ENCODE results near the gene IKZF1. TPM values are rescaled to one million over a fixed set of nuclear protein-coding genes. Genes with fewer than 3 reads are reported as not detected.

The IKZF1 gene
- total RNA-seq, 1 donor from 2014 or later: 2.1 TPM

GRCh38 chr7:50268990-50269389, 35.5 kb upstream of the IKZF1 start:
- Histone ChIP-seq H3K9ac (ENCODE audit: low read depth in 1 of 3, low read length in 3 of 3) (no peak overlapping the region), H3K9me3 (ENCODE audit: control insufficient read depth in 3 of 3, low read length in 3 of 3) (peaks cover 0 to 4% (median 0%) of the 10 kb centered on the region in 3 donors), H3K36me3 (ENCODE audit: control insufficient read depth in 3 of 3, insufficient read depth in 3 of 3, low read length in 3 of 3) (no peaks in the 10 kb centered on the region), H3K4me3 (ENCODE audit: low read length in 3 of 3) (no peak overlapping the region), H3K4me1 (ENCODE audit: control insufficient read depth in 3 of 3, insufficient read depth in 3 of 3, low read length in 3 of 3) (no peaks in the 10 kb centered on the region), H3K27me3 (ENCODE audit: control insufficient read depth in 3 of 3, insufficient read depth in 3 of 3, low read length in 3 of 3) (peaks cover 0 to 2% (median 0%) of the 10 kb centered on the region in 3 donors), H3K27ac (ENCODE audit: low read depth, low read length) (no peak overlapping the region)

GRCh38 chr7:50270531-50271018, 33.9 kb upstream of the IKZF1 start:
- H3K4me3 ChIP-seq (ENCODE audit: low read length in 3 of 3): no peak overlapping the region
- H3K4me1 ChIP-seq (ENCODE audit: control insufficient read depth in 3 of 3, insufficient read depth in 3 of 3, low read length in 3 of 3): no peaks in the 10 kb centered on the region
- H3K27ac ChIP-seq (ENCODE audit: low read depth, low read length): no peak overlapping the region

GRCh38 chr7:50272808-50273207, 31.7 kb upstream of the IKZF1 start:
- H3K27me3 ChIP-seq (ENCODE audit: control insufficient read depth in 3 of 3, insufficient read depth in 3 of 3, low read length in 3 of 3): peaks cover 0 to 4% (median 3%) of the 10 kb centered on the region in 3 donors
- no peaks in the 10 kb centered on the region for H3K36me3 ChIP-seq (ENCODE audit: control insufficient read depth in 3 of 3, insufficient read depth in 3 of 3, low read length in 3 of 3)
- no peaks in the 10 kb centered on the region for H3K4me1 ChIP-seq (ENCODE audit: control insufficient read depth in 3 of 3, insufficient read depth in 3 of 3, low read length in 3 of 3)
- no peak overlapping the region for H3K27ac ChIP-seq (ENCODE audit: low read depth, low read length)
- peaks cover 0 to 4% (median 0%) of the 10 kb centered on the region in 3 donors for H3K9me3 ChIP-seq (ENCODE audit: control insufficient read depth in 3 of 3, low read length in 3 of 3)
- no peak overlapping the region for H3K9ac ChIP-seq (ENCODE audit: low read depth in 1 of 3, low read length in 3 of 3)
- H3K4me3 ChIP-seq (ENCODE audit: low read length in 3 of 3): no peak overlapping the region

More at GRCh38 chr7:50270531-50271018, 33.9 kb upstream of the IKZF1 start:
- peaks cover 0 to 4% (median 3%) of the 10 kb centered on the region in 3 donors for H3K27me3 ChIP-seq (ENCODE audit: control insufficient read depth in 3 of 3, insufficient read depth in 3 of 3, low read length in 3 of 3)
- no peak overlapping the region for H3K9ac ChIP-seq (ENCODE audit: low read depth in 1 of 3, low read length in 3 of 3)
- no peaks in the 10 kb centered on the region for H3K36me3 ChIP-seq (ENCODE audit: control insufficient read depth in 3 of 3, insufficient read depth in 3 of 3, low read length in 3 of 3)
- H3K9me3 ChIP-seq (ENCODE audit: control insufficient read depth in 3 of 3, low read length in 3 of 3): peaks cover 0 to 4% (median 0%) of the 10 kb centered on the region in 3 donors

GRCh38 chr7:50273301-50273700, 31.2 kb upstream of the IKZF1 start:
- Histone ChIP-seq H3K9me3 (ENCODE audit: control insufficient read depth in 3 of 3, low read length in 3 of 3) (peaks cover 0 to 4% (median 0%) of the 10 kb centered on the region in 3 donors), H3K27me3 (ENCODE audit: control insufficient read depth in 3 of 3, insufficient read depth in 3 of 3, low read length in 3 of 3) (peaks cover 0 to 4% (median 3%) of the 10 kb centered on the region in 3 donors), H3K4me3 (ENCODE audit: low read length in 3 of 3) (no peak overlapping the region), H3K27ac (ENCODE audit: low read depth, low read length) (no peak overlapping the region), H3K9ac (ENCODE audit: low read depth in 1 of 3, low read length in 3 of 3) (no peak overlapping the region), H3K4me1 (ENCODE audit: control insufficient read depth in 3 of 3, insufficient read depth in 3 of 3, low read length in 3 of 3) (no peaks in the 10 kb centered on the region), H3K36me3 (ENCODE audit: control insufficient read depth in 3 of 3, insufficient read depth in 3 of 3, low read length in 3 of 3) (no peaks in the 10 kb centered on the region)

- Histone ChIP-seq H3K9me3 (ENCODE audit: control insufficient read depth in 3 of 3, low read length in 3 of 3) (peaks cover 0 to 4% (median 0%) of the 10 kb centered on the region in 3 donors), H3K4me1 (ENCODE audit: control insufficient read depth in 3 of 3, insufficient read depth in 3 of 3, low read length in 3 of 3) (no peaks in the 10 kb centered on the region), H3K36me3 (ENCODE audit: control insufficient read depth in 3 of 3, insufficient read depth in 3 of 3, low read length in 3 of 3) (no peaks in the 10 kb centered on the region), H3K27ac (ENCODE audit: low read depth, low read length) (no peak overlapping the region), H3K27me3 (ENCODE audit: control insufficient read depth in 3 of 3, insufficient read depth in 3 of 3, low read length in 3 of 3) (peaks cover 0 to 4% (median 3%) of the 10 kb centered on the region in 3 donors), H3K4me3 (ENCODE audit: low read length in 3 of 3) (no peak overlapping the region), H3K9ac (ENCODE audit: low read depth in 1 of 3, low read length in 3 of 3) (no peak overlapping the region)
Measured at GRCh38 chr7:50273870-50274269, 30.6 kb upstream of the IKZF1 start.

GRCh38 chr7:50274361-50274760, 30.2 kb upstream of the IKZF1 start:
- Histone ChIP-seq H3K4me1 (ENCODE audit: control insufficient read depth in 3 of 3, insufficient read depth in 3 of 3, low read length in 3 of 3) (no peaks in the 10 kb centered on the region), H3K36me3 (ENCODE audit: control insufficient read depth in 3 of 3, insufficient read depth in 3 of 3, low read length in 3 of 3) (no peaks in the 10 kb centered on the region), H3K9me3 (ENCODE audit: control insufficient read depth in 3 of 3, low read length in 3 of 3) (peaks cover 0 to 4% (median 0%) of the 10 kb centered on the region in 3 donors), H3K4me3 (ENCODE audit: low read length in 3 of 3) (no peak overlapping the region), H3K9ac (ENCODE audit: low read depth in 1 of 3, low read length in 3 of 3) (no peak overlapping the region), H3K27me3 (ENCODE audit: control insufficient read depth in 3 of 3, insufficient read depth in 3 of 3, low read length in 3 of 3) (peaks cover 0 to 4% (median 3%) of the 10 kb centered on the region in 3 donors), H3K27ac (ENCODE audit: low read depth, low read length) (no peak overlapping the region)

- Histone ChIP-seq H3K36me3 (ENCODE audit: control insufficient read depth in 3 of 3, insufficient read depth in 3 of 3, low read length in 3 of 3) (no peaks in the 10 kb centered on the region), H3K27ac (ENCODE audit: low read depth, low read length) (no peak overlapping the region), H3K27me3 (ENCODE audit: control insufficient read depth in 3 of 3, insufficient read depth in 3 of 3, low read length in 3 of 3) (peaks cover 0 to 4% (median 3%) of the 10 kb centered on the region in 3 donors)
Measured at GRCh38 chr7:50275430-50275829, 29.1 kb upstream of the IKZF1 start.

GRCh38 chr7:50276483-50276882, 28.0 kb upstream of the IKZF1 start:
- no peak overlapping the region for H3K4me3 ChIP-seq (ENCODE audit: low read length in 3 of 3)
- no peak overlapping the region for H3K27ac ChIP-seq (ENCODE audit: low read depth, low read length)
- no peaks in the 10 kb centered on the region for H3K9me3 ChIP-seq (ENCODE audit: control insufficient read depth in 3 of 3, low read length in 3 of 3)
- H3K27me3 ChIP-seq (ENCODE audit: control insufficient read depth in 3 of 3, insufficient read depth in 3 of 3, low read length in 3 of 3): peaks cover 0 to 4% (median 3%) of the 10 kb centered on the region in 3 donors
- H3K9ac ChIP-seq (ENCODE audit: low read depth in 1 of 3, low read length in 3 of 3): no peak overlapping the region
- H3K36me3 ChIP-seq (ENCODE audit: control insufficient read depth in 3 of 3, insufficient read depth in 3 of 3, low read length in 3 of 3): no peaks in the 10 kb centered on the region
- no peaks in the 10 kb centered on the region for H3K4me1 ChIP-seq (ENCODE audit: control insufficient read depth in 3 of 3, insufficient read depth in 3 of 3, low read length in 3 of 3)

More at GRCh38 chr7:50275430-50275829, 29.1 kb upstream of the IKZF1 start:
- Histone ChIP-seq H3K9ac (ENCODE audit: low read depth in 1 of 3, low read length in 3 of 3) (no peak overlapping the region), H3K4me3 (ENCODE audit: low read length in 3 of 3) (no peak overlapping the region), H3K4me1 (ENCODE audit: control insufficient read depth in 3 of 3, insufficient read depth in 3 of 3, low read length in 3 of 3) (no peaks in the 10 kb centered on the region), H3K9me3 (ENCODE audit: control insufficient read depth in 3 of 3, low read length in 3 of 3) (peaks cover 0 to under 1% (median 0%) of the 10 kb centered on the region in 3 donors)

- H3K36me3 ChIP-seq (ENCODE audit: control insufficient read depth in 3 of 3, insufficient read depth in 3 of 3, low read length in 3 of 3): no peaks in the 10 kb centered on the region
- H3K4me1 ChIP-seq (ENCODE audit: control insufficient read depth in 3 of 3, insufficient read depth in 3 of 3, low read length in 3 of 3): no peaks in the 10 kb centered on the region
- H3K9ac ChIP-seq (ENCODE audit: low read depth in 1 of 3, low read length in 3 of 3): no peak overlapping the region
- no peaks in the 10 kb centered on the region for H3K9me3 ChIP-seq (ENCODE audit: control insufficient read depth in 3 of 3, low read length in 3 of 3)
- H3K27me3 ChIP-seq (ENCODE audit: control insufficient read depth in 3 of 3, insufficient read depth in 3 of 3, low read length in 3 of 3): peaks cover 0 to 7% (median 3%) of the 10 kb centered on the region in 3 donors
- no peak overlapping the region for H3K4me3 ChIP-seq (ENCODE audit: low read length in 3 of 3)
- H3K27ac ChIP-seq (ENCODE audit: low read depth, low read length): no peak overlapping the region
Measured at GRCh38 chr7:50278120-50278519, 26.4 kb upstream of the IKZF1 start.

GRCh38 chr7:50281680-50282445, 22.7 kb upstream of the IKZF1 start:
- no peak overlapping the region for H3K9ac ChIP-seq (ENCODE audit: low read depth in 1 of 3, low read length in 3 of 3)
- no peaks in the 10 kb centered on the region for H3K9me3 ChIP-seq (ENCODE audit: control insufficient read depth in 3 of 3, low read length in 3 of 3)
- H3K27me3 ChIP-seq (ENCODE audit: control insufficient read depth in 3 of 3, insufficient read depth in 3 of 3, low read length in 3 of 3): peaks cover 0 to 4% (median 0%) of the 10 kb centered on the region in 3 donors
- no peaks in the 10 kb centered on the region for H3K4me1 ChIP-seq (ENCODE audit: control insufficient read depth in 3 of 3, insufficient read depth in 3 of 3, low read length in 3 of 3)
- H3K36me3 ChIP-seq (ENCODE audit: control insufficient read depth in 3 of 3, insufficient read depth in 3 of 3, low read length in 3 of 3): no peaks in the 10 kb centered on the region
- H3K27ac ChIP-seq (ENCODE audit: low read depth, low read length): peak overlapping the region; percentile 7
- no peak overlapping the region for H3K4me3 ChIP-seq (ENCODE audit: low read length in 3 of 3)
